ENCODE results near the gene F12. TPM values are rescaled to one million over a fixed set of nuclear protein-coding genes. Genes with fewer than 3 reads are reported as not detected.

The F12 gene
- total and polyA plus RNA-seq, 4 experiments from 2014 or later: 2.0 to 2.4 TPM; not detected in 2

DNA sequence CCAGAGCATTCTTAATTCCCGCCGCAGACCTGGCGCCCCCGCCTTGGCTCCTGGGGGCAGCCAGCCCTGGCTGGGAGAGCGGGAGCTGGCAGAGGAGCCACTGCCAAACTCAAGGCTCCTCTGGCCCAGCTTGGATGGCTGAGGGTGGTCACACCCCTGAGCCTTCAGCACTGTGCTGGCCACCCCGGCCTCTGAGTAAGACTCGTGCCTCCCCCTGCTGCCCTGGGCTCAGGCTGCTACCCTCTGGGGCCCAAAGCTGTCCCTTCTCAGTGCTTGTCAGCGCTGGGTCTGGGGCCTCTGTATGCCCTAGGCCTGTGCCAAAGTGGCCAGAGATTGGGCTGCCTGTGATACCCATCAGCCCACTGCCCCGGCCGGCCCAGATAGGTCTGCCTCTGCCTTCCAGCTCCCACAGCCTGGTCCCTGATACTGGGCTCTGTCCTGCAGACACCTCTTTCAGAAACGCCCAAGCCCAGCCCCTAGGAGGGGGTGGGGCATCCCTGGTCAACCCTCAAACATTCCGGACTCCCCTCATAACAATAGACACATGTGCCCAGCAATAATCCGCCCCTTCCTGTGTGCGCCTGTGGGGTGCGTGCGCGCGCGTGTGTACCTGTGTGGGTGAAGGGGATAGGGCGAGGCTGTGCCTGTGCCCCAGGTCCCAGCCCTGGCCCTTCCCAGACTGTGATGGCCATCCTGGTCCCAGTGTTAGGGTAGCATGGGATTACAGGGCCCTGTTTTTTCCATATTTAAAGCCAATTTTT, 32.9 kb upstream of the F12 start:
- no peak overlapping the region for H3K4me3 ChIP-seq (ENCODE audit: low read length in 2 of 2)
- H3K27ac ChIP-seq (ENCODE audit: low read depth, low read length): peak overlapping the region; percentile 94
- intact Hi-C loops (cut with micrococcal nuclease): no loop called here
- H3K36me3 ChIP-seq (ENCODE audit: insufficient read depth, low read length): peaks cover 35% of the 10 kb centered on the region
- Mint-ChIP-seq H3K27me3 (no peaks in the 10 kb centered on the region), H3K4me3 (peak overlapping the region in 1 of 8 donors; percentile 45), H3K9me3 (peaks cover 0 to 2% (median 0%) of the 10 kb centered on the region in 8 donors), H3K36me3 (peaks cover 32 to 55% of the 10 kb centered on the region in 2 donors), H3K27ac (peak overlapping the region; percentile 37 to 99 (median 68)), H3K4me1 (peaks cover 42 to 72% (median 58%) of the 10 kb centered on the region in 4 donors)
- peaks cover 73% of the 10 kb centered on the region for H3K4me1 ChIP-seq (ENCODE audit: insufficient read depth, low read length)
- ChIA-PET POLR2A (ENCODE audit: partially characterized antibody) (interaction anchor here (0.7 to 20.7 kb wide), 6 partner anchors 10 to 53 kb away, joined by 3 to 1171 read pairs (median 76); partner anchors contain the start of genes F12, GRK6 and PFN3), CTCF (ENCODE audit: partially characterized antibody) (interaction anchor here (0.9 to 26.1 kb wide), 4 partner anchors 10 to 51 kb away, joined by 4 to 821 read pairs (median 58); partner anchors contain the start of genes F12, GRK6 and PFN3)
- no peak for DNase-seq
- H3K27me3 ChIP-seq (ENCODE audit: insufficient read depth, low read length): no peaks in the 10 kb centered on the region
- no peaks in the 10 kb centered on the region for H3K9me3 ChIP-seq (ENCODE audit: control insufficient read depth in 1 of 2, low read length in 2 of 2)

- POLR2A ChIA-PET (ENCODE audit: partially characterized antibody): interaction anchor here (0.7 to 20.7 kb wide), 11 partner anchors 7 to 905 kb away, joined by 3 to 1171 read pairs (median 10); partner anchors contain the start of genes F12, GRK6, PFN3 and PRR7
- Histone ChIP-seq H3K27me3 (ENCODE audit: insufficient read depth, low read length) (no peaks in the 10 kb centered on the region), H3K4me3 (ENCODE audit: low read length in 2 of 2) (no peak overlapping the region), H3K27ac (ENCODE audit: low read depth, low read length) (peak overlapping the region; percentile 94), H3K36me3 (ENCODE audit: insufficient read depth, low read length) (peaks cover 44% of the 10 kb centered on the region), H3K4me1 (ENCODE audit: insufficient read depth, low read length) (peaks cover 81% of the 10 kb centered on the region), H3K9me3 (ENCODE audit: control insufficient read depth in 1 of 2, low read length in 2 of 2) (no peaks in the 10 kb centered on the region)
- Mint-ChIP-seq H3K4me1 (peaks cover 44 to 81% (median 62%) of the 10 kb centered on the region in 4 donors), H3K36me3 (peaks cover 42 to 64% of the 10 kb centered on the region in 2 donors), H3K27me3 (no peaks in the 10 kb centered on the region), H3K4me3 (no peak overlapping the region), H3K27ac (peak overlapping the region; percentile 37 to 98 (median 78)), H3K9me3 (peaks cover 0 to 2% (median 0%) of the 10 kb centered on the region in 8 donors)
- CTCF ChIA-PET (ENCODE audit: partially characterized antibody): interaction anchor here (0.9 to 26.1 kb wide), 9 partner anchors 11 to 52 kb away, joined by 4 to 821 read pairs (median 5); partner anchors contain the start of genes F12, GRK6 and PFN3
- intact Hi-C loops (cut with micrococcal nuclease): loop anchor here (1.0 kb wide), 1 partner anchor 10 kb away; no protein-coding TSS in a partner anchor
- DNase-seq: no peak
Observed at GRCh38 chr5:177440990-177441780, 31.8 kb upstream of the F12 start.

DNA sequence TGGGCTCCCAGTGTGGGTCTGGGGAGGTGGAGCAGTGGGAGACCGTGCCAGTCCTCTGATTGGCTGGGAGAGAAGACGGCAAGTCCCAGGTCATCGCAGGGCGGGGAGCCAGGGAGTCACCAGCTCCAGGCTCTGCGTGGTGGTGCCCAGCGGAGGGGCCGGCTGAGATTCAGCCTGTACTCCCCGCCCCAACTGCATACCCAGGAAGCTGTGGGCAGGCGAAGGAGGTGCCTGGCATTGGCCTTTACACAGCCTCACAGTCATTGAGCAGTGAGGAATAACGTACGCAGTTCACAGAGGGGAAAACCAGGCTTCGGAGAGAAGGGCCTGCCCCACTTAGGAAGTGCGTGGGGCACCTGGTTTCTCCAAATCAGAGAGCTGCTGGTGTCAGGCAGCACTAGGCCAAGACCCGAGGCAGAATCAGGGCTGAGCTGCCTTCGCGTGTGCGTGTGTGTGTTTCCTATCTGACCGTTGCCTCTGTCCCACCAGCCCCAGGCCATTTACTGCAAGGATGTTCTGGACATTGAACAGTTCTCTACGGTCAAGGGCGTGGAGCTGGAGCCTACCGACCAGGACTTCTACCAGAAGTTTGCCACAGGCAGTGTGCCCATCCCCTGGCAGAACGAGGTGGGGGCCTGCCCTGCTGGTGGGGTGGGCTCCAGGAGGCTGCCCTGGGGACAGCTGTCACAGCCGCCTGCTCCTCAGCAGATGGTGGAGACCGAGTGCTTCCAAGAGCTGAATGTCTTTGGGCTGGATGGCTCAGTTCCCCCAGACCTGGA, 31.0 kb upstream of the F12 start:
- Mint-ChIP-seq H3K4me3 (peak overlapping the region in 7 of 8 donors; percentile 42 to 85 (median 56)), H3K4me1 (peaks cover 37 to 81% (median 56%) of the 10 kb centered on the region in 4 donors), H3K9me3 (peaks cover 0 to 2% (median 0%) of the 10 kb centered on the region in 8 donors), H3K27ac (peak overlapping the region; percentile 88 to 98 (median 95)), H3K36me3 (peaks cover 46 to 65% of the 10 kb centered on the region in 2 donors), H3K27me3 (no peaks in the 10 kb centered on the region)
- intact Hi-C loops (cut with micrococcal nuclease): loop anchor here (1.0 kb wide), 1 partner anchor 9 kb away; no protein-coding TSS in a partner anchor
- CTCF ChIA-PET (ENCODE audit: partially characterized antibody): interaction anchor here (1.0 to 26.1 kb wide), 9 partner anchors 9 to 51 kb away, joined by 4 to 821 read pairs (median 5); partner anchors contain the start of genes F12 and PFN3
- Histone ChIP-seq H3K4me1 (ENCODE audit: insufficient read depth, low read length) (peaks cover 80% of the 10 kb centered on the region), H3K4me3 (ENCODE audit: low read length in 2 of 2) (no peak overlapping the region), H3K9me3 (ENCODE audit: control insufficient read depth in 1 of 2, low read length in 2 of 2) (no peaks in the 10 kb centered on the region), H3K27me3 (ENCODE audit: insufficient read depth, low read length) (no peaks in the 10 kb centered on the region), H3K36me3 (ENCODE audit: insufficient read depth, low read length) (peaks cover 50% of the 10 kb centered on the region), H3K27ac (ENCODE audit: low read depth, low read length) (peak overlapping the region; percentile 94)
- POLR2A ChIA-PET (ENCODE audit: partially characterized antibody): interaction anchor here (0.7 to 20.7 kb wide), 9 partner anchors 8 to 904 kb away, joined by 3 to 1171 read pairs (median 10); partner anchors contain the start of genes F12, GRK6, PFN3 and PRR7
- DNase-seq: peak; percentile 66 to 90 (median 73)

- ChIA-PET POLR2A (ENCODE audit: partially characterized antibody) (interaction anchor here (0.7 to 20.7 kb wide), 11 partner anchors 8 to 83 kb away, joined by 3 to 1171 read pairs (median 5); partner anchors contain the start of genes F12, GRK6, PFN3 and PRR7), CTCF (ENCODE audit: partially characterized antibody) (interaction anchor here (1.0 to 26.1 kb wide), 8 partner anchors 8 to 49 kb away, joined by 4 to 821 read pairs (median 5); partner anchors contain the start of genes F12 and PFN3)
- peak overlapping the region in 6 of 8 donors; percentile 46 to 85 (median 66) for H3K4me3 Mint-ChIP-seq
- H3K27ac Mint-ChIP-seq: peak overlapping the region; percentile 88 to 98 (median 95)
- H3K27me3 ChIP-seq (ENCODE audit: insufficient read depth, low read length): no peaks in the 10 kb centered on the region
- peaks cover 0 to 2% (median 0%) of the 10 kb centered on the region in 8 donors for H3K9me3 Mint-ChIP-seq
- H3K36me3 Mint-ChIP-seq: peaks cover 51 to 68% of the 10 kb centered on the region in 2 donors
- no peak for DNase-seq
- peaks cover 80% of the 10 kb centered on the region for H3K4me1 ChIP-seq (ENCODE audit: insufficient read depth, low read length)
- intact Hi-C loops (cut with micrococcal nuclease): loop anchor here (1.0 kb wide), 1 partner anchor 8 kb away; no protein-coding TSS in a partner anchor
- no peaks in the 10 kb centered on the region for H3K27me3 Mint-ChIP-seq
- H3K36me3 ChIP-seq (ENCODE audit: insufficient read depth, low read length): peaks cover 57% of the 10 kb centered on the region
- peak overlapping the region; percentile 94 for H3K27ac ChIP-seq (ENCODE audit: low read depth, low read length)
- no peak overlapping the region for H3K4me3 ChIP-seq (ENCODE audit: low read length in 2 of 2)
- peaks cover 33 to 81% (median 52%) of the 10 kb centered on the region in 4 donors for H3K4me1 Mint-ChIP-seq
- H3K9me3 ChIP-seq (ENCODE audit: control insufficient read depth in 1 of 2, low read length in 2 of 2): no peaks in the 10 kb centered on the region
Observed at GRCh38 chr5:177439518-177440053, 30.2 kb upstream of the F12 start.

- Histone ChIP-seq H3K4me1 (ENCODE audit: insufficient read depth, low read length) (peaks cover 82% of the 10 kb centered on the region), H3K27ac (ENCODE audit: low read depth, low read length) (peak overlapping the region; percentile 1), H3K36me3 (ENCODE audit: insufficient read depth, low read length) (peaks cover 69% of the 10 kb centered on the region), H3K27me3 (ENCODE audit: insufficient read depth, low read length) (no peaks in the 10 kb centered on the region), H3K9me3 (ENCODE audit: control insufficient read depth in 1 of 2, low read length in 2 of 2) (no peaks in the 10 kb centered on the region), H3K4me3 (ENCODE audit: low read length in 2 of 2) (no peak overlapping the region)
- ChIA-PET CTCF (ENCODE audit: partially characterized antibody) (interaction anchor here (1.6 to 26.1 kb wide), 4 partner anchors 9 to 48 kb away, joined by 6 to 821 read pairs (median 8); partner anchors contain the start of genes F12 and PFN3), POLR2A (ENCODE audit: partially characterized antibody) (interaction anchor here (1.1 to 20.7 kb wide), 5 partner anchors 10 to 36 kb away, joined by 5 to 1171 read pairs (median 55); partner anchors contain the start of genes F12, GRK6 and PRR7)
- peak overlapping the region; percentile 75 to 98 (median 92) for H3K27ac Mint-ChIP-seq
- peaks cover 0 to 2% (median 0%) of the 10 kb centered on the region in 8 donors for H3K9me3 Mint-ChIP-seq
- peaks cover 35 to 86% (median 51%) of the 10 kb centered on the region in 4 donors for H3K4me1 Mint-ChIP-seq
- H3K27me3 Mint-ChIP-seq: no peaks in the 10 kb centered on the region
- H3K36me3 Mint-ChIP-seq: peaks cover 61 to 75% of the 10 kb centered on the region in 2 donors
- H3K4me3 Mint-ChIP-seq: peak overlapping the region in 3 of 8 donors; percentile 21 to 62 (median 60)
- intact Hi-C loops (cut with micrococcal nuclease): no loop called here
- no peak for DNase-seq
Observed at GRCh38 chr5:177438468-177438867, 29.1 kb upstream of the F12 start.

Measured in CD4-positive, alpha-beta memory T cell (primary cell).